HepG2 (cell line): ENCODE measurements around the gene MTCL1. TPM values are rescaled to one million over a fixed set of nuclear protein-coding genes. Genes with fewer than 3 reads are reported as not detected.
A peak's percentile ranks its signal among the peaks of the same experiment; 100 is the strongest.

Experiments used
- AGO2 ChIP-seq: fragments of 200-400 bp; formaldehyde crosslinking; optimal IDR thresholded peaks from 2 replicates; pipeline ENCODE3; 2017; ENCODE audit warnings: mild to moderate bottlenecking, low read depth, low read length, moderate library complexity
- GABPB1 ChIP-seq: IDR thresholded peaks from 2 replicates; pipeline ENCODE4 v1.6.1; 2016; ENCODE audit warnings: mild to moderate bottlenecking, missing genetic modification reagents, moderate library complexity, missing compliant biosample characterization
- HDAC1 ChIP-seq: sonication (generic); formaldehyde crosslinking; IDR thresholded peaks from 2 replicates; pipeline ENCODE4 v1.5.1; 2020; ENCODE audit warnings: mild to moderate bottlenecking, missing genetic modification reagents
- KAT2B ChIP-seq: fragments of 150-350 bp; IDR thresholded peaks from 2 replicates; pipeline ENCODE4 v1.6.1; 2014; ENCODE audit warnings: low read depth, low read length, borderline replicate concordance
- LCORL ChIP-seq, 2 experiments: fragments of 450-650 bp in 1 of 2; sonication (generic) in 1 of 2; formaldehyde crosslinking in 1 of 2; IDR thresholded peaks; 2 replicates each; pipeline versions ENCODE4 v1.5.0 to v1.6.1; 2017 to 2020; ENCODE audit warnings: antibody characterized with exemption in 1 of 2, missing genetic modification reagents in 1 of 2
- MIER3 ChIP-seq: IDR thresholded peaks from 2 replicates; pipeline ENCODE4 v1.6.1; 2016; ENCODE audit warnings: missing compliant biosample characterization, borderline replicate concordance
- NKX3-1 ChIP-seq: sonication (generic); formaldehyde crosslinking; IDR thresholded peaks from 2 replicates; pipeline ENCODE4 v1.5.0; 2020; ENCODE audit warnings: missing genetic modification reagents
- RAD51 ChIP-seq: fragments of 450-650 bp; IDR thresholded peaks from 2 replicates; pipeline ENCODE4 v1.6.1; 2016; ENCODE audit warnings: borderline replicate concordance
- RBAK ChIP-seq: sonication (generic); formaldehyde crosslinking; IDR thresholded peaks from 2 replicates; pipeline ENCODE4 v1.5.1; 2020; ENCODE audit warnings: mild to moderate bottlenecking, missing genetic modification reagents
- SAFB2 ChIP-seq: sonication (generic); formaldehyde crosslinking; IDR thresholded peaks from 2 replicates; pipeline ENCODE4 v1.5.1; 2020; ENCODE audit warnings: missing genetic modification reagents, low read depth, mild to moderate bottlenecking, borderline replicate concordance
- SOX6 ChIP-seq, 2 experiments: fragments of 450-650 bp in 1 of 2; sonication (generic) in 1 of 2; formaldehyde crosslinking in 1 of 2; IDR thresholded peaks; 2 replicates each; pipeline versions ENCODE4 v1.4.0 to v1.6.1; 2017 to 2020; ENCODE audit warnings: antibody characterized with exemption in 1 of 2, mild to moderate bottlenecking in 1 of 2, missing genetic modification reagents in 1 of 2
- SP1 ChIP-seq, 2 experiments: fragments of 450-650 bp in 1 of 2; sonication (generic) in 1 of 2; formaldehyde crosslinking in 1 of 2; IDR thresholded peaks; 2 replicates each; pipeline versions ENCODE4 v1.4.0 to v1.6.1; 2016 to 2020; ENCODE audit warnings: missing genetic modification reagents in 1 of 2
- ZNF232 ChIP-seq: sonication (generic); formaldehyde crosslinking; IDR thresholded peaks from 2 replicates; pipeline ENCODE4 v1.4.0; 2020; ENCODE audit warnings: missing genetic modification reagents, borderline replicate concordance
- ZNF234 ChIP-seq: sonication (generic); formaldehyde crosslinking; conservative IDR thresholded peaks from 2 replicates; pipeline ENCODE4 v1.5.1; 2020; ENCODE audit warnings: mild to moderate bottlenecking, missing genetic modification reagents
- ZNF841 ChIP-seq: sonication (generic); formaldehyde crosslinking; IDR thresholded peaks from 2 replicates; pipeline ENCODE4 v1.8.1; 2023; ENCODE audit warnings: missing genetic modification reagents, borderline replicate concordance
- ZSCAN9 ChIP-seq: IDR thresholded peaks from 2 replicates; pipeline ENCODE4 v1.6.1; 2016; ENCODE audit warnings: borderline replicate concordance
- polyA plus RNA-seq, 8 experiments: library from polyadenylated mRNA; depleted of rRNA in 3 of 8; stranded (reverse) in 7 of 8; unstranded in 1 of 8; fragments of >200 nt; fragmentation: Illumina TruSeq in 4 of 8; extraction: Trizol in 4 of 8; gene quantifications; 2 replicates each; pipeline versions ENCODE4 v1.2.1 to v1.2.3, GENCODE V29; 2011 to 2016; ENCODE audit warnings: low read depth in 4 of 8, missing spikeins in 1 of 8, mixed read lengths in 1 of 8; ENCODE audit not compliant: insufficient read depth in 1 of 8
- total RNA-seq, 5 experiments: library from RNA; depleted of rRNA; stranded (reverse); fragments of >200 nt; fragmentation: Illumina TruSeq; extraction: Trizol; gene quantifications; 2 replicates each; pipeline ENCODE4 v1.2.3, GENCODE V29; 2016; ENCODE audit warnings: low read depth in 1 of 5
- TF ChIP-seq, protein P1 (sequence below): sonication (generic); formaldehyde crosslinking; IDR thresholded peaks from 2 replicates; pipeline ENCODE4 v1.4.0; 2020; ENCODE audit warnings: mild to moderate bottlenecking, missing genetic modification reagents
- TF ChIP-seq, protein P2 (sequence below): sonication (generic); formaldehyde crosslinking; IDR thresholded peaks from 2 replicates; pipeline ENCODE4 v1.4.0; 2020; ENCODE audit warnings: missing genetic modification reagents
- TF ChIP-seq, protein P3 (sequence below): sonication (generic); formaldehyde crosslinking; IDR thresholded peaks from 2 replicates; pipeline ENCODE4 v1.8.0; 2022; ENCODE audit warnings: low read depth, missing genetic modification reagents
- TF ChIP-seq, protein P4 (sequence below): sonication (generic); formaldehyde crosslinking; conservative IDR thresholded peaks from 2 replicates; pipeline ENCODE4 v1.5.0; 2020; ENCODE audit warnings: missing genetic modification reagents
- TF ChIP-seq, protein P5 (sequence below): sonication (generic); formaldehyde crosslinking; IDR thresholded peaks from 2 replicates; pipeline ENCODE4 v1.4.0; 2020; ENCODE audit warnings: missing genetic modification reagents

Gene MTCL1
- total and polyA plus RNA-seq, 2 of the 13 experiments (the other 11 are each of a cell fraction or from before 2014, with no cell fraction given), result 3.1 to 3.2 TPM

DNA sequence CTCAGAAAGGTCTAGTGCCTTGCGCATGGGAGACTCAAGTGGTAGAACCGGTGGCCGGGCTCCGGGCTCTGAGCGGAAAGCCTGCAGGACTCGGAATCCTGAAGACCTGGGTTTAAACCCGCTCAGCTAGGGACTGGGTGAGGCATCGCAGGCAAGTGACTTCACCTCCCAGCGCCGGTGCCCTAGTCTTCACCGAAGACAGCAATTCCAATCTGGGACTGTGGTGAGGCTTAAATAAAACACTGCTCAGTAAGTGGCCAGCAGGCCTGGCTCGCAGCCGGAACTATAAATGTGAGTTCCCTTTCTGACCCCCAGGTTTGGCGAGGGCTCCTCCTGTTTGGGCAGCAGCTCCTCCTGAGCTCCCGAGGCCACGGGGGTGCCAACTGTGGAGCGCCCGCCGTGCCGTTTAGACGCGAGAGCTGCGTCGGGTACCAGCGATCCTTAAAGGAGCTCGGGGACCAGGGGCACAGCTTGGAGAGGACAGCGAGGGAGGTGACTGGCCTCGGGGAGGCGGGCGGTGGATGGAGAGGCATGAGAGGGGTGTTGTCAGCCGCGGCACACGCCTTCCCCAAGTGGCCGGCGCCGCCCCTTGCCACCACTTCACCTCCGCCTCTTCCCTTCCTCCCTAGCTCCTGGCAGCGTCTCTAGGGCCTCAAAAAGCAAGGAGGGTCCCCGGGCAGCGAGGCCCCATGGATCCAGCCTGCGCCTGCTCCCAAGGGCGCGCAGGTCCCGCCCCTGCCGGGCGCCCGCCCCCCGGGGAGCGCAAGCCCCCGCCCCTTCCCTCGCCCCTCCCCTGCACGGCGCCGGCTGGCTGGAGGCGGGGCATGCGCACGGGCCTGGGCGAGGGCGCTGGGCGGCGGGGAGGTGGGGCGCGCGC, 757 bp upstream of the MTCL1 start (continued):
- TF ChIP-seq, protein P1, sequence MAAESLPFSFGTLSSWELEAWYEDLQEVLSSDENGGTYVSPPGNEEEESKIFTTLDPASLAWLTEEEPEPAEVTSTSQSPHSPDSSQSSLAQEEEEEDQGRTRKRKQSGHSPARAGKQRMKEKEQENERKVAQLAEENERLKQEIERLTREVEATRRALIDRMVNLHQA (CRISPR knock-in tag), result no peak
- TF ChIP-seq RAD51, result no peak
- no peak for TF ChIP-seq RBAK (CRISPR knock-in tag)
- no peak for TF ChIP-seq KAT2B
- TF ChIP-seq ZNF232, result 0 out of 2 replicates have a peak, but pooled peaks have one; percentile 42
- no peak for TF ChIP-seq ZNF234
- TF ChIP-seq LCORL (IDR thresholded peaks at IDR 0.05), result no peak
- 0 out of 2 replicates have a peak, but pooled peaks have one; percentile 20 for TF ChIP-seq LCORL (CRISPR knock-in tag; IDR thresholded peaks at IDR 0.05)
- TF ChIP-seq SOX6 (IDR thresholded peaks at IDR 0.05), result no peak
- TF ChIP-seq SOX6 (CRISPR knock-in tag; IDR thresholded peaks at IDR 0.05), result 0 out of 2 replicates have a peak, but pooled peaks have one; percentile 31
- TF ChIP-seq HDAC1 (CRISPR knock-in tag), result 0 out of 2 replicates have a peak, but pooled peaks have one; percentile 25
- no peak for TF ChIP-seq AGO2
- TF ChIP-seq, protein P2, sequence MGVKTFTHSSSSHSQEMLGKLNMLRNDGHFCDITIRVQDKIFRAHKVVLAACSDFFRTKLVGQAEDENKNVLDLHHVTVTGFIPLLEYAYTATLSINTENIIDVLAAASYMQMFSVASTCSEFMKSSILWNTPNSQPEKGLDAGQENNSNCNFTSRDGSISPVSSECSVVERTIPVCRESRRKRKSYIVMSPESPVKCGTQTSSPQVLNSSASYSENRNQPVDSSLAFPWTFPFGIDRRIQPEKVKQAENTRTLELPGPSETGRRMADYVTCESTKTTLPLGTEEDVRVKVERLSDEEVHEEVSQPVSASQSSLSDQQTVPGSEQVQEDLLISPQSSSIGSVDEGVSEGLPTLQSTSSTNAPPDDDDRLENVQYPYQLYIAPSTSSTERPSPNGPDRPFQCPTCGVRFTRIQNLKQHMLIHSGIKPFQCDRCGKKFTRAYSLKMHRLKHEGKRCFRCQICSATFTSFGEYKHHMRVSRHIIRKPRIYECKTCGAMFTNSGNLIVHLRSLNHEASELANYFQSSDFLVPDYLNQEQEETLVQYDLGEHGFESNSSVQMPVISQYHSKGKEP (CRISPR knock-in tag), result no peak
- no peak for TF ChIP-seq MIER3
- TF ChIP-seq ZSCAN9 (CRISPR knock-in tag), result no peak
- TF ChIP-seq, protein P3, sequence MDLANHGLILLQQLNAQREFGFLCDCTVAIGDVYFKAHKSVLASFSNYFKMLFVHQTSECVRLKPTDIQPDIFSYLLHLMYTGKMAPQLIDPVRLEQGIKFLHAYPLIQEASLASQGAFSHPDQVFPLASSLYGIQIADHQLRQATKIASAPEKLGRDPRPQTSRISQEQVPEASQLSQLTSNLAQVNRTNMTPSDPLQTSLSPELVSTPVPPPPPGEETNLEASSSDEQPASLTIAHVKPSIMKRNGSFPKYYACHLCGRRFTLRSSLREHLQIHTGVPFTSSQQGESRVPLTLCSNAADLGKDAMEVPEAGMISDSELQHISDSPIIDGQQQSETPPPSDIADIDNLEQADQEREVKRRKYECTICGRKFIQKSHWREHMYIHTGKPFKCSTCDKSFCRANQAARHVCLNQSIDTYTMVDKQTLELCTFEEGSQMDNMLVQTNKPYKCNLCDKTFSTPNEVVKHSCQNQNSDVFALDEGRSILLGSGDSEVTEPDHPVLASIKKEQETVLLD (CRISPR knock-in tag), result no peak
- TF ChIP-seq, protein P4, sequence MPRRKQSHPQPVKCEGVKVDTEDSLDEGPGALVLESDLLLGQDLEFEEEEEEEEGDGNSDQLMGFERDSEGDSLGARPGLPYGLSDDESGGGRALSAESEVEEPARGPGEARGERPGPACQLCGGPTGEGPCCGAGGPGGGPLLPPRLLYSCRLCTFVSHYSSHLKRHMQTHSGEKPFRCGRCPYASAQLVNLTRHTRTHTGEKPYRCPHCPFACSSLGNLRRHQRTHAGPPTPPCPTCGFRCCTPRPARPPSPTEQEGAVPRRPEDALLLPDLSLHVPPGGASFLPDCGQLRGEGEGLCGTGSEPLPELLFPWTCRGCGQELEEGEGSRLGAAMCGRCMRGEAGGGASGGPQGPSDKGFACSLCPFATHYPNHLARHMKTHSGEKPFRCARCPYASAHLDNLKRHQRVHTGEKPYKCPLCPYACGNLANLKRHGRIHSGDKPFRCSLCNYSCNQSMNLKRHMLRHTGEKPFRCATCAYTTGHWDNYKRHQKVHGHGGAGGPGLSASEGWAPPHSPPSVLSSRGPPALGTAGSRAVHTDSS (CRISPR knock-in tag), result no peak
- peak; percentile 64 for TF ChIP-seq GABPB1 (CRISPR knock-in tag)
- TF ChIP-seq ZNF841 (CRISPR knock-in tag), result no peak
- TF ChIP-seq SP1 (IDR thresholded peaks at IDR 0.05), result no peak
- peak; percentile 60 for TF ChIP-seq SP1 (CRISPR knock-in tag; IDR thresholded peaks at IDR 0.05)
- no peak for TF ChIP-seq NKX3-1 (CRISPR knock-in tag)
- TF ChIP-seq SAFB2 (CRISPR knock-in tag), result no peak
- TF ChIP-seq, protein P5, sequence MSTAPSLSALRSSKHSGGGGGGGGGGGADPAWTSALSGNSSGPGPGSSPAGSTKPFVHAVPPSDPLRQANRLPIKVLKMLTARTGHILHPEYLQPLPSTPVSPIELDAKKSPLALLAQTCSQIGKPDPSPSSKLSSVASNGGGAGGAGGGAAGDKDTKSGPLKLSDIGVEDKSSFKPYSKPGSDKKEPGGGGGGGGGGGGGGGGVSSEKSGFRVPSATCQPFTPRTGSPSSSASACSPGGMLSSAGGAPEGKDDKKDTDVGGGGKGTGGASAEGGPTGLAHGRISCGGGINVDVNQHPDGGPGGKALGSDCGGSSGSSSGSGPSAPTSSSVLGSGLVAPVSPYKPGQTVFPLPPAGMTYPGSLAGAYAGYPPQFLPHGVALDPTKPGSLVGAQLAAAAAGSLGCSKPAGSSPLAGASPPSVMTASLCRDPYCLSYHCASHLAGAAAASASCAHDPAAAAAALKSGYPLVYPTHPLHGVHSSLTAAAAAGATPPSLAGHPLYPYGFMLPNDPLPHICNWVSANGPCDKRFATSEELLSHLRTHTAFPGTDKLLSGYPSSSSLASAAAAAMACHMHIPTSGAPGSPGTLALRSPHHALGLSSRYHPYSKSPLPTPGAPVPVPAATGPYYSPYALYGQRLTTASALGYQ (CRISPR knock-in tag), result no peak
